DOHH2 (cell line): ENCODE results near the gene VPS8.

Experiments used
- EZH2phosphoT487 ChIP-seq: fragments of 200-600 bp; sonication (generic); IDR thresholded peaks from 2 replicates; pipeline ENCODE4 v1.6.1; 2017; ENCODE audit warnings: borderline replicate concordance, mild to moderate bottlenecking, antibody characterized with exemption, low read length, moderate library complexity, mixed read lengths
- TF ChIP-seq, protein P1 (sequence below): fragments of 200-600 bp; sonication (generic); IDR thresholded peaks from one replicate; pipeline ENCODE4 v1.5.1; 2014; ENCODE audit warnings: antibody characterized with exemption, mild to moderate bottlenecking, low read depth, low read length; ENCODE audit not compliant: poor library complexity, severe bottlenecking

DNA sequence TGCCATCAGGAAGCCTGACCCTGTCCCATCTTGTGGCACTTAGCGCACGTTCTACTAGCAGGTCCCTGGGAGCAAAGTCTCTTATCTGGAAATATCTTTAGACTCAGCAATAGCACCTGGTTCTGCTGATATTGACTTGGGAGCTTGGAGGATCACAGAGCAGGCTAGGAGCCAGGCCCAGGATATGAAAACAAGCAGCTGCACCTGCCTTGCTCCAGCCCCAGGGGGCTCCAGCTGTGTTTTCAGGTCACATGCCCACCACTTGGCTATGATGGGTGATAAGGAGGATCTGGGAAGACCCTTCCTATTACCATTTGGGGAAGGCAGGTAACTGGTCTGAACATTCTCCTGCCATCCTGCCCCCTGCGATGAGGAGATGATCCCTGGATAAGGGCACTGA lies 253.1 kb downstream of the VPS8 start:
- TF ChIP-seq, protein P1, sequence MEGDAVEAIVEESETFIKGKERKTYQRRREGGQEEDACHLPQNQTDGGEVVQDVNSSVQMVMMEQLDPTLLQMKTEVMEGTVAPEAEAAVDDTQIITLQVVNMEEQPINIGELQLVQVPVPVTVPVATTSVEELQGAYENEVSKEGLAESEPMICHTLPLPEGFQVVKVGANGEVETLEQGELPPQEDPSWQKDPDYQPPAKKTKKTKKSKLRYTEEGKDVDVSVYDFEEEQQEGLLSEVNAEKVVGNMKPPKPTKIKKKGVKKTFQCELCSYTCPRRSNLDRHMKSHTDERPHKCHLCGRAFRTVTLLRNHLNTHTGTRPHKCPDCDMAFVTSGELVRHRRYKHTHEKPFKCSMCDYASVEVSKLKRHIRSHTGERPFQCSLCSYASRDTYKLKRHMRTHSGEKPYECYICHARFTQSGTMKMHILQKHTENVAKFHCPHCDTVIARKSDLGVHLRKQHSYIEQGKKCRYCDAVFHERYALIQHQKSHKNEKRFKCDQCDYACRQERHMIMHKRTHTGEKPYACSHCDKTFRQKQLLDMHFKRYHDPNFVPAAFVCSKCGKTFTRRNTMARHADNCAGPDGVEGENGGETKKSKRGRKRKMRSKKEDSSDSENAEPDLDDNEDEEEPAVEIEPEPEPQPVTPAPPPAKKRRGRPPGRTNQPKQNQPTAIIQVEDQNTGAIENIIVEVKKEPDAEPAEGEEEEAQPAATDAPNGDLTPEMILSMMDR = no peak
- no peak for TF ChIP-seq EZH2phosphoT487
